PC-9 (cell line): ENCODE measurements around the gene OPHN1. TPM values are rescaled to one million over a fixed set of nuclear protein-coding genes. Genes with fewer than 3 reads are reported as not detected.

Experiments used
- BruUV-seq: library from RNA; stranded (reverse); fragments of 400-500 nt; replicated peaks from 2 replicates; lab custom pipeline; 2021; lab: Mats Ljungman, UMichigan
- CTCF ChIA-PET: fragments of 300-600 bp; sonication (Branson Sonifier 250); formaldehyde crosslinking; loops from one replicate; lab custom pipeline; 2022; ENCODE audit warnings: antibody characterized with exemption; lab: Charles Lee
- POLR2A ChIA-PET: fragments of 300-600 bp; sonication (Branson Sonifier 250); formaldehyde crosslinking; loops from one replicate; lab custom pipeline; 2022; ENCODE audit warnings: antibody characterized with exemption; ENCODE audit not compliant: unreplicated experiment; lab: Charles Lee
- DNase-seq, 2 experiments: peaks; one replicate each; pipeline versions ENCODE4 v3.0.0 to v3.0.0-alpha.2; 2015 to 2022; ENCODE audit warnings: mixed read lengths in 1 of 2
- H2AFZ ChIP-seq: fragments of 200-600 bp; sonication (generic); 2 replicates; pipeline ENCODE4 v1.8.1; 2017; ENCODE audit warnings: antibody characterized with exemption
- H3F3A ChIP-seq: fragments of 200-600 bp; sonication (generic); 2 replicates; pipeline ENCODE4 v1.8.1; 2017; ENCODE audit warnings: antibody characterized with exemption, mild to moderate bottlenecking, low read depth; ENCODE audit not compliant: insufficient read depth
- H3K27ac ChIP-seq: fragments of 200-600 bp; sonication (generic); 2 replicates; pipeline ENCODE4 v1.6.1; 2016; ENCODE audit warnings: mixed run types
- H3K27me3 ChIP-seq: fragments of 200-600 bp; sonication (generic); 2 replicates; pipeline ENCODE4 v1.6.1; 2016; ENCODE audit warnings: low read depth, mixed run types; ENCODE audit not compliant: insufficient read depth
- H3K36me3 ChIP-seq: fragments of 200-600 bp; sonication (generic); 2 replicates; pipeline ENCODE4 v1.6.1; 2016; ENCODE audit warnings: low read depth, mixed run types
- H3K4me1 ChIP-seq: fragments of 200-600 bp; sonication (generic); replicated peaks from 2 replicates; pipeline ENCODE4 v1.6.1; 2016; ENCODE audit warnings: mixed run types; ENCODE audit not compliant: insufficient read depth
- H3K4me2 ChIP-seq: fragments of 200-600 bp; sonication (generic); 2 replicates; pipeline ENCODE4 v1.6.1; 2017; ENCODE audit warnings: mixed run types
- H3K4me3 ChIP-seq: fragments of 200-600 bp; sonication (generic); 2 replicates; pipeline ENCODE4 v1.6.1; 2016; ENCODE audit warnings: mixed run types
- H3K79me2 ChIP-seq: fragments of 200-600 bp; sonication (generic); 2 replicates; pipeline ENCODE4 v1.6.1; 2017; ENCODE audit warnings: low read depth, mixed run types
- H3K9me2 ChIP-seq: fragments of 200-600 bp; sonication (generic); 2 replicates; pipeline ENCODE4 v1.8.1; 2017; ENCODE audit warnings: mild to moderate bottlenecking; ENCODE audit not compliant: insufficient read depth
- H3K9me3 ChIP-seq: fragments of 200-600 bp; sonication (generic); 2 replicates; pipeline ENCODE4 v1.8.1; 2016; ENCODE audit warnings: low read depth; ENCODE audit not compliant: insufficient read depth
- H4K20me1 ChIP-seq: fragments of 200-600 bp; sonication (generic); 2 replicates; pipeline ENCODE4 v1.8.1; 2017; ENCODE audit not compliant: insufficient read depth
- EZH2 ChIP-seq: fragments of 200-600 bp; sonication (generic); IDR thresholded peaks from 2 replicates; pipeline ENCODE4 v1.8.0; 2017; ENCODE audit warnings: antibody characterized with exemption, low read depth
- intact Hi-C: fragments of 100-400 bp; cut with micrococcal nuclease; formaldehyde crosslinking; loops from one replicate; pipeline ENCODE4 v1.10.0; 2022; ENCODE audit not compliant: unreplicated experiment
- total RNA-seq: library from RNA; stranded (reverse); gene quantifications from 2 replicates; pipeline ENCODE4 v1.2.3, GENCODE V29; 2021
- TF ChIP-seq, protein P1 (sequence below): fragments of 200-600 bp; sonication (generic); conservative IDR thresholded peaks from 2 replicates; pipeline ENCODE4 v1.6.1; 2017; ENCODE audit warnings: mixed run types, antibody characterized with exemption, mild to moderate bottlenecking, moderate library complexity

The OPHN1 gene
- total RNA-seq, 1 experiment from 2014 or later: 9.3 TPM

DNA sequence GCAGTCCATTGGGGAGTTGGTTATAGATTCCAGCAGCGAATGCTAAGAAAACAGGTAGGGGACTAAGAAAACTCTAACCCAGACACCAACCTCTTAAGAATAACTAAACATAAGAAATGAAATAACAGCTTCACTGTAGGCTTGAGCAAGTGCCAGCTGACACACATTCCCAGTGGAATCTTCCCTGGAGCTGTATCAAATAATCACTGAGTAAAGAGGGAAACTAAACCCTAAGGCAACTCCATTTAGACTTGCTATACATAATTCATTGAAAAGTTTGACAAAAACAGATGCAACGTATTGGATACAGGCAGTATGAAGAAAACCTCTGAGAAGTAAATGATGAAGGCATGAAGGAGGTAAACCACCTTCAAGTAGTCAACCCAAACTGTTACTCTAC, 293.5 kb downstream of the OPHN1 start:
- Histone ChIP-seq H3K36me3 (no peaks in the 10 kb centered on the region), H3K4me2 (no peak overlapping the region), H4K20me1 (no peaks in the 10 kb centered on the region), H3K9me3 (no peaks in the 10 kb centered on the region), H3K4me3 (no peak overlapping the region), H3K79me2 (no peaks in the 10 kb centered on the region), H3K27me3 (no peaks in the 10 kb centered on the region), H3K4me1 (no peaks in the 10 kb centered on the region), H3K27ac (no peak overlapping the region), H3K9me2 (no peaks in the 10 kb centered on the region), H2AFZ (no peak overlapping the region), H3F3A (no peaks in the 10 kb centered on the region)
- TF ChIP-seq EZH2: no peak
- TF ChIP-seq, protein P1, sequence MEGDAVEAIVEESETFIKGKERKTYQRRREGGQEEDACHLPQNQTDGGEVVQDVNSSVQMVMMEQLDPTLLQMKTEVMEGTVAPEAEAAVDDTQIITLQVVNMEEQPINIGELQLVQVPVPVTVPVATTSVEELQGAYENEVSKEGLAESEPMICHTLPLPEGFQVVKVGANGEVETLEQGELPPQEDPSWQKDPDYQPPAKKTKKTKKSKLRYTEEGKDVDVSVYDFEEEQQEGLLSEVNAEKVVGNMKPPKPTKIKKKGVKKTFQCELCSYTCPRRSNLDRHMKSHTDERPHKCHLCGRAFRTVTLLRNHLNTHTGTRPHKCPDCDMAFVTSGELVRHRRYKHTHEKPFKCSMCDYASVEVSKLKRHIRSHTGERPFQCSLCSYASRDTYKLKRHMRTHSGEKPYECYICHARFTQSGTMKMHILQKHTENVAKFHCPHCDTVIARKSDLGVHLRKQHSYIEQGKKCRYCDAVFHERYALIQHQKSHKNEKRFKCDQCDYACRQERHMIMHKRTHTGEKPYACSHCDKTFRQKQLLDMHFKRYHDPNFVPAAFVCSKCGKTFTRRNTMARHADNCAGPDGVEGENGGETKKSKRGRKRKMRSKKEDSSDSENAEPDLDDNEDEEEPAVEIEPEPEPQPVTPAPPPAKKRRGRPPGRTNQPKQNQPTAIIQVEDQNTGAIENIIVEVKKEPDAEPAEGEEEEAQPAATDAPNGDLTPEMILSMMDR: no peak
- ChIA-PET POLR2A (no interaction called here), CTCF (no interaction called here)
- DNase-seq: no peak
- intact Hi-C loops: loop anchor here (10.0 kb wide), 1 partner anchor 585 kb away; no protein-coding TSS in a partner anchor
- BruUV-seq: no TSS peak

DNA sequence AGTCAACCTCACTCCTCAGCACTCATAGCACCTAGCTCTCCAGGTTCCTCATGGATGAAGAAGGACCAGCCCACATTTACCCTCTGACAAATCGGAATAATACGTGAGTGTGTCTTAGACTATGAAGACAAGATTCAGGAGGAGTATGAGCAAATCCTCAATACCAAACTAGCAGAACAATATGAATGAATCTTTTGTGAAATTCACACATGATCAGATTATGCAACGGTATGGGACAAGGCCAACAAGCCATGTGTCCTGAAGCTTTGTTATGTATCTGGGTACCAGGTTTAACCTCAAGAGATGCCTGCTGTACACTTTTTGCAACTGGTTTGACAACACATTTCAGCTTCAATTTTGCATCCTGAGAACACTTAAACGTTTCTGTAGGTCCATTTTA, 300.1 kb downstream of the OPHN1 start:
- Histone ChIP-seq H3K4me1 (no peaks in the 10 kb centered on the region), H3K27me3 (no peaks in the 10 kb centered on the region), H3K9me2 (no peaks in the 10 kb centered on the region), H3K36me3 (no peaks in the 10 kb centered on the region), H3K4me2 (no peak overlapping the region), H3K4me3 (no peak overlapping the region), H3K27ac (no peak overlapping the region), H3K9me3 (no peaks in the 10 kb centered on the region), H4K20me1 (no peaks in the 10 kb centered on the region), H3F3A (no peaks in the 10 kb centered on the region), H3K79me2 (no peaks in the 10 kb centered on the region), H2AFZ (no peak overlapping the region)
- CTCF ChIA-PET: no interaction called here
- intact Hi-C loops: no loop called here
- POLR2A ChIA-PET: no interaction called here
- TF ChIP-seq EZH2: no peak
- TF ChIP-seq, protein P1: no peak
- no peak for DNase-seq
- BruUV-seq: no TSS peak

DNA sequence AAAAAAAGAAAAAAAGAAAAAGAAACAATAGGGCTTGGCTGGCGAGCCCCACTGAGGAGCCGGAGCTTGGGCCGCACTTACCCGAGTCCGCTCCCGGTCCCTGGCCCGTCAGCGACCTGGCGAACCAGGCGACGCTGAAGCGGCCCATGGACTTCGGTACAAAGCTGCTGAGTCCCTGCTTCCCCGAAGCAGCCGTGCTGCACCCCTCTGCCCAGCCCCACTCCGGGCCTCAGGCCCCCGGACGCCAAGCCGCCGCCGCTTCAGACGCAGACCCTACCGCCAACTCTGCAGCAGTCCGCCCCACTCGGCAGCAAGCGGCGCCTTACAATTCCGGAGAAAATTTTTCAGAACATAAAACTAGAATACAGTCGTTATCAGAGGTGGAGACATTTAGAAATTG, 300.5 kb downstream of the OPHN1 start:
- Histone ChIP-seq H3K79me2 (no peaks in the 10 kb centered on the region), H3F3A (no peaks in the 10 kb centered on the region), H4K20me1 (no peaks in the 10 kb centered on the region), H2AFZ (no peak overlapping the region), H3K4me1 (no peaks in the 10 kb centered on the region), H3K4me2 (no peak overlapping the region), H3K4me3 (no peak overlapping the region), H3K27me3 (no peaks in the 10 kb centered on the region), H3K9me3 (no peaks in the 10 kb centered on the region), H3K27ac (no peak overlapping the region), H3K36me3 (no peaks in the 10 kb centered on the region), H3K9me2 (no peaks in the 10 kb centered on the region)
- BruUV-seq: no TSS peak
- DNase-seq: no peak
- no peak for TF ChIP-seq EZH2
- TF ChIP-seq, protein P1: no peak
- ChIA-PET POLR2A (no interaction called here), CTCF (no interaction called here)
- intact Hi-C loops: no loop called here
